Cerebellar nuclear complex (tissue), 1 donor: Measurements from ENCODE around the gene CCR9.

Source experiments
- DNase-seq, 2 experiments: peaks; one replicate each; lab custom pipeline; 2025; lab: John Stamatoyannopoulos, UW

CCR9 gene

GRCh38 chr3:45907769-45908705 is 21.7 kb downstream of the CCR9 start:
- DNase-seq = no peak

DNA sequence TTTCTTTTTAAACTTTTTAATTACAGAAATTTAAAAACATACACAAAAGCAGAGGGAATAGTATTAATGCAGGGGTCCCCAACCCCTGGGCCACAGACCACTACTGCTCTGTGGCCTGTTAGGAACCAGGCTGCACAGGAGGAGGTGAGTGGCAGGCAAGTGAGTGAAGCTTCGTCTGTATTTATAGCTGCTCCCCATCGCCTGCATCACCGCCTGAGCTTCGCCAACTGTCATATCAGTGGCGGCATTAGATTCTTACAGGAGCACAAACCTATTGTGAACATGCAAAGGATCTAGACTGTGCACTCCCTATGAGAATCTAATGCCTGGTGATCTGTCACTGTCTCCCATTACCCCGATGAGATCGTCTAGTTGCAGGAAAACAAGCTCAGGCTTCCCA is 22.4 kb downstream of the CCR9 start:
- no peak for DNase-seq

DNA sequence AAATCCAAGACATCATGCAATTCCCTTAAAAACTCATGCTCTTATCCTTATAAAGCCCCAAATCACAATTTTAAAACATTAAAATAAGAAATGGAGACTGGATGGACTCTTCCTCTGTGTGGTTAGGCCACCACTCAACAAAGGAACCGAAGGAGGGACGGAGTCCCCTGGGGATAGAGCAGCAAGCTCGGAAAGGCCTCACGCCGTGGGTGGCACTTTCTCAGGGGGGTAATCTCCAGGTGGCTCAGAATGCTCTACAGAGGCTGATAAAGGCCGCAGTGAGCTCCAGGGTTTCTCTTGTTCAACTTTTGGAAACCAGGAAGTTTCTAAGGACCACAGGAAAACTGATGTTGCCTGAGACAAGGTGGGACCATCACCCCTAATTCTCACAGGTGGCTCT is 23.2 kb downstream of the CCR9 start:
- no peak for DNase-seq

DNA sequence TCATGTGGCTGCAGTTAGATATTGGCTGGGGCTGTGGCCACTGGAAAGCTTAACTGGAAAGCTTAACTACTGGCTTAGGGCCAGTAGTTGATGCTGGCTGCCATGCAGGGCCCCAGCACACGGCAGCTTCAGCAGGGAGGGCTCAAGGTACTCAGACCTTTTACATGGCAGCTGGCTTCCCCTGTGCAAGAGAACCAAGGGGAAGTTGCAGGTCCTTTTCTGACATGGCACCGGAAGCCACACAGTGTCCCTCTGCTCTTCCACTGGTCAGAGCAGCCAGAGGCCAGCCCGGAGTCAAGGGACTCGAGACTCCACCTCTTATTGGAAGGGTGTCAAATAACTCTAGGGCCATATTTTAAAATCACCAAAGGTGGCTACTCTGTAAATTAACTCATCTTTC is 24.5 kb downstream of the CCR9 start:
- no peak for DNase-seq

GRCh38 chr3:45911511-45912226 is 25.3 kb downstream of the CCR9 start:
- DNase-seq = no peak

DNA sequence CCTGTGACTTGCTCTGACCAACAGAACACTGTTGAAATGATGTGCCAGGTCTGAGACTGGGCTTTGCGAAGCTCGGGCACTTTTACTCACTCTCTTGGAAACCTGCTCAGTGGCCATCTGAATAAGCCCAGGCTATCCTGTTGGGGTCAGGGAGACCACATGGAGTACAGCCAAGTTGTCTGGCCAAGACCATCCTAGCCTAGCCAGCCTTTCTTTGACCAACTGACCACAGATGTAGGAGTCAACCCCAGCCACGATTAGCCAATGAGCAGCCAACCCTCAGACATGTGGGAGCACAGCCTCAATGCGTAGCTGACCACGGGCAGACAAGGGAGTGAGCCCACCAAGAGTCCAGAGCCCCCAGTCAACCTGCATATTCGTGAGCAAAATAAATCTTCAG is 26.1 kb downstream of the CCR9 start:
- no peak for DNase-seq

DNA sequence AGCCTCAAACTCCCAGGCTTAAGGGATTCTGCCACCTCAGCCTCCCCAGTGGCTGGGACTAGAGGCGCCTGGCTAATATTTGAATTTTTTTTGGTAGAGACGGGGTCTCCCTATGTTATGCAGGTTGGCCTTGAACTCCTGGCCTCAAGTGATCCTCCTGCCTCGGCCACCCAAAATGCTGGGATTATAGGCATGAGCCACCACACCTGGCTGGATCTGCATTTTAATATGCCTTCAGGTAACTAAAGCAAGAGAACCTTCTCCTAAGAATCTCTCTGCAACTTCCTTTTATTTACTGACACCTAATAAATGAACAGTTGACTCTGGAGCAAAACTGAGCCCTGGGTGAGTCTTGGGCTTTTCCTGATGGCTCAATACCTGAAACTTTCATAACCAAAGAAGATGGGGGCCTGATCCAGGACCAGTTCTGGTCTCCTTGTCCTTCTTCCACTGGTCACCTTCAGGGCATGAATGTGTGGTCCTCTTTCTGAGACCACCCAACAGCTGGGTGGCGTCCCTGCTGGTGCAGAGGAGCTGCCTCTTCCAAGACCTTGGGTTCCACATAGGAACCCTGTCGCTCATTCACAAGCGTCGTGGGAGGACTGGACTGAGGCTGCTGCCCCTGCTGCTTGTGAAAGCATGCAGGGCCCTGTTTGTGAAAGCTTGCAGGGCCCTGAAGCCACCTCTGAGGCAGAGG is 28.2 kb downstream of the CCR9 start:
- DNase-seq = no peak

DNA sequence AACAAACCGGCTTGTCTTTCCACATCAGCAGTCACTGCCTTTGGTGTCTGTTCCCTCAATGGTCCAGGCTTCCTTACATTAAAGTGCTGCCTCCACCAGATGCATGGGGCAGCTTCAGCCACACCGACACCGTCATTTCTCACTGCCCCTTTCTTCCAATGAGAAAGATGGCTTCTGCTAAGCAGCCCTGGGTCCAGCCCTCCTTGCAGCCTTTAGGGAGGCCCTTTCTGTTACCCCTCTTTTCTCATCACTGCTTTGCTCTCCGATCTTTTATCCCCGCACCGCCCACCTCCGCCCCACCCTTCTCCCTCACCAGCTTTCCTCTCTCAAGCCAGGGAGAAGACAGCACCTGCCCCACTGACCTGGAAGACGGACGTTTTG is 28.7 kb downstream of the CCR9 start:
- no peak for DNase-seq

- no peak for DNase-seq
Observed at GRCh38 chr3:45915518-45916231, 29.3 kb downstream of the CCR9 start.

- no peak for DNase-seq
Observed at GRCh38 chr3:45917146-45917898, 31.0 kb downstream of the CCR9 start.

GRCh38 chr3:45921158-45922038 is 35.1 kb downstream of the CCR9 start:
- DNase-seq = no peak

DNA sequence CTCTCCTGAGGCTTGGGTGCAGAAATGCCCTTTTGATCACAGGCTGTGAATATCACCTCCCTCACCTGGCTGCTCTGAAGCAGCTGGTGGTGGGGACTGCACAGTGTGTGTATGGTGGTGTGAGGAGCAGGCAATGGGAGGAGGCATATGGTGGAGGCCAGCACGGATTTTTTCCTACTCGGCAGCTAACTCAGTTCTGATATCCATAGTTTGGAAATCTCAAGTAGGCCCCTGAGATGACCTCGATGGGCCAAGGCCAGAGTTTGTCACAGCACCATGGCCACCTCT is 35.6 kb downstream of the CCR9 start:
- DNase-seq = no peak

DNA sequence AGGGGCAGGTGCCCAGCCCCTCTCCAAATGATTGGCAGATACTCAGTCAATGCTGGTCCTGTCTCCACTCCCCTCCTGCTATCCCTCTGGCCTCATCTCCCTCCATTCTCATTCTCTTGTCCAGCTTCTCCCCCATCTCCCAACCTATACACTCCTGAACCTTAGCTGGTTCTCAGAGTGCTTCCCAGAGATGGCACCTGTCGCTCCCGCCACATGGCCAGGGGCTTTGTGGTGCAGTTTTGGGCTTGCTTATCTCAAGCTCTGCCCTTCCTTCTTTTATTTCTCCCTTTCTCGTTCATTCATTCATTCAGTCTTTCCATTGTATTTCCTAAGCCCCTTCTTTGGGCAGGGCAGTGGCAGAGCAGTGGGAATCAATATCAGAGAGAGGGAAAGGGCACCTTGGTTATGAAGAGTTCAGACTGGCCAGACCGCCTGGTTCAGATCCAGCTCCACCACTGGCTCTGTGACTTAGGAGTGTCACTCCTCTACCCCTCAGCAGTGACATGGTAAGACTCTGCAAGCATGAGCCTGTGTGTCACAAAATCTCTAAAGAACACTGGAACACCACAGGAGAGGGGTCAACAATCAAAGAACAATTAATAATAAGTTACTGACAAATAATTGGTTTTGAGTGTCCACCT is 36.7 kb downstream of the CCR9 start:
- DNase-seq = no peak

- DNase-seq = no peak
Observed at GRCh38 chr3:45923755-45924154, 37.4 kb downstream of the CCR9 start.

DNA sequence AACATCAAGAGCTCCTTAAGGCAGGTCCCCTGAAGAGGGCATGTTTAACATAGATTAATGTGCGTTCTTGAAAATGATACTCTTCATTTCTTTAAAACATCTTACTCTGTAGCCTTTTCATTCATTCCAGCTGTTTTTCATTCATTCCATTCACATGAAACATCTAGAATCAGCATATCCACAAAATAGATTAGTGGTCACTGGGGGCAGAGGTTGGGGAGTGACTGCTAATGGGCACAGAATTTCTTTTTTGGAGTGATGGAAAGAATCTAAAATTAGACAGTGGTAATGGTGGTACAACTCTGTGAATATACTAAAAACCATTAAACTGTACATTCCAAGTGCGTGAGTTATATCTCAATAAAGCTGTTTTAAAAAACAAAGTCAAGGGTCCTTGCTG is 41.5 kb downstream of the CCR9 start:
- DNase-seq = no peak

- no peak for DNase-seq
Observed at GRCh38 chr3:45929042-45929679, 42.8 kb downstream of the CCR9 start.

DNA sequence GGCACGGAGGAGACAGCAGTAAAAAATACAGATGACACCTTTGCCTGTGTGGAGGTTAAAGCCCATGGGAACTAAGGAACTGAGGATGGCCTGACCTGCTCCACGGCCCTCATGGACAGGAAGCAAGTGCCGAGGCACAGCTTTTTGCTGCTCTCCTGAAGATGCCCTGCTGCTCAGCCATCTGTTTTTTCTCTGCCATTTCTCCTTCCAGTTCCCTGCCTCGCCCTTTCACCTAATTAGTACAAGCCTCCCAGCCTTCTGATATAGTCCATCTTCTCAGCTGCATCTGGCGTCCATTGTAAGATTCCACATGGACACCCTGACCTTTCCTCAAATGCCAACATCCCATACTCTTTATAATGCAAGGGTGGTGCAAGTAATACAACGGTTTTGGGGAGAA is 45.2 kb downstream of the CCR9 start:
- peak in 1 of 2 experiments; percentile 21 for DNase-seq

DNA sequence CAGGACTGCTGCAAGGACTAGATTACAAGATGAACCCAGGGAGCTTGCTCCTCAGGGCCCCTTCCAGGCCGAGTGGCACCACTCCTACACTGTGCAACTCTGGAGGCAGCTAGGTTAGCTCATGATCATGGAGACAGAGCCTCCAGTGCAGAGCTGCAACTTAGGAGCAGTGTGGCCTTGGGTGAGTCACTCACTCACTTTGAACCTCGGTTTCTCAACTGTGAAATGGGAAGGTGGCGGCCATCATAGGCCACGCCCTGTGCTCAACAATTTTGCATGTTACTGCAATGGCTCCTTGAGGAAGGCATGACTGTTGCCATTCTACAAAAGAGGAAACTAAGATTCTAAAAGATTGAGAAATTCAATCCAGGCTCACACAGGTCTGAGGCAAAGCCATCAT is 45.8 kb downstream of the CCR9 start:
- DNase-seq = no peak

DNA sequence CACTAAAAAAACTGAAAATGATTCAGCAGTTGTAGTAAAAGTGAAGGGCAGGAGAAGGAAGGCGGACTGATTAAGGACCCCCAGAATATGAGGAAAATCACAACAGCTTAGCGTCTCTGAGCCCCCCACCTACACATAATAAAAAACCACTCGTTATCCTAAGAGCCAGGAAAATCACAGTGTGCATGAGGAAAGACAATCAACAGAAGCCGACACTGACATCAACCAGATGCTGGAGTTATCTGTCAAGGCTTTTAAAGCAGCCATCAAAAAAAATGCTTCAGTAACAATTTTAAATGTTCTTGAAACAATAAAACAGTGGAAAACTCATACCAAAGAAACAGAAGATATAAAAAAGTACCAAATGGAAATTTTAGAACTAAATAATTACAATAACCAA is 47.2 kb downstream of the CCR9 start:
- DNase-seq = no peak

DNA sequence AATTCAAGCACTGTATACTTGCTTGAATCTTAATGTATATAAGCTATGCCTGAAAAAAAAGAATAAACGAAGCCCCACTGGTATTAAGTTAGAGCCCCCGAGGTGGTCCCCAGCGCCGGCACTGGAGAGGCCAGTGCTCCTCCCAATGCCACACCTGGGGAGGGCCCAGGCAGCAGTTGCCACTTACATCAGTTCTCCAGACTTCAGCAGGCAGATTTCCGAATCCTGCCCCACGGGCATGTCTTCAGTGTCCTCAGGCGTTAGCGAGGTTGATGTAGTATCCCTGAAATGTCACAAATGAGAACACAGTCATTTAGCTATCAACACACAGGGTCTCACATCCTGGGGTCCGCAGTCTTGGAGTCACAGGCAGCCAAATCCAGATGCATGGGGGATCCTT is 49.9 kb downstream of the CCR9 start:
- DNase-seq = no peak
